ENCODE data around the gene SIDT2.

SIDT2 gene

DNA sequence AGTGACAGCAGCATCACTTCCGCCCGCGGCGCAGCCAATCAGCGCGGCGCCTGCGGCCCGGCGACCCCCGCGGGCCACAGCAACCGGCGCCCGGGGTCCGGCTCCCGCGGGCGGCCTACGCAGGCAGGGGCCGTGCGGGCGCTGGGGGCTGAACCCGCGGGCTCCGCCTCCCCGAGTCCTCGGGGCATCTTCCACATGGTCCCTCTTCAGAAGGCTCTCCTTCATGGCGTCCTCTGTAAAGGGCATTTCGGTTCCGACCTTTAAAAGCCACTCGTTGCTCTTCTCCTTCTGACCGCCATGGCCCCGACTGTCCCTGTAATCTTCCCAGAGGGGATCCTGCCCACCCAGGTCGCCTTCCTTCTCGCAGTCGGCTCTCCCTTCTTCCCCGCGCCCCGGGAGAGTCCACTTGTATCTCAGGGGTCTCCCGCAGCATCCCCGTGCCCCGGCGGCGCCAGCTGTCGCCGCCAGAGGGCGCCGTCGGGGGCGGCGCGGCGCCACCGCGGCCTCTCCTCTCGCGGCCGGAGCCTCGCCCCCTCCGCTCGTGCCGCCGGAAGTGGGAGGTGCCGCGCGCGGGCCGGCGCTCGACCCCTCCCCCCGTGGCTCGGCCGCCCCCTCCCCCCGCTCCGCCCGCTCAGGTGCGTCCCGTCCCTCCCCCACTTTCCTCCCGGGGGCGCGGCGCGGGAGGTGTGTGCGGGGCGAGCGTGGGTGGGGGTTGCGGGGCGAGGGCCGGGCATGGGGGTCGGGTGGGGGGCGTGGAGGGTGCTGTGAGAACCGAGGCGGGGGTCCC is 53.7 kb downstream of the SIDT2 start, which contains the start of gene RNF214:
Gene RNF214, plus strand, starts transcription at position 580 of the 787 bp plus-strand sequence. CDS start 1,602 bp downstream, outside the sequence.
- H3K79me2 ChIP-seq = peaks cover 3% of the 10 kb centered on the region
- no peaks in the 10 kb centered on the region for H3K4me1 ChIP-seq
- peak within 1 kb of the TSS; percentile 88 for H3K27ac ChIP-seq
- H3K4me3 ChIP-seq (ENCODE audit: low read depth, low read length) = peak within 1 kb of the TSS; percentile 80
- TF ChIP-seq, protein P1, sequence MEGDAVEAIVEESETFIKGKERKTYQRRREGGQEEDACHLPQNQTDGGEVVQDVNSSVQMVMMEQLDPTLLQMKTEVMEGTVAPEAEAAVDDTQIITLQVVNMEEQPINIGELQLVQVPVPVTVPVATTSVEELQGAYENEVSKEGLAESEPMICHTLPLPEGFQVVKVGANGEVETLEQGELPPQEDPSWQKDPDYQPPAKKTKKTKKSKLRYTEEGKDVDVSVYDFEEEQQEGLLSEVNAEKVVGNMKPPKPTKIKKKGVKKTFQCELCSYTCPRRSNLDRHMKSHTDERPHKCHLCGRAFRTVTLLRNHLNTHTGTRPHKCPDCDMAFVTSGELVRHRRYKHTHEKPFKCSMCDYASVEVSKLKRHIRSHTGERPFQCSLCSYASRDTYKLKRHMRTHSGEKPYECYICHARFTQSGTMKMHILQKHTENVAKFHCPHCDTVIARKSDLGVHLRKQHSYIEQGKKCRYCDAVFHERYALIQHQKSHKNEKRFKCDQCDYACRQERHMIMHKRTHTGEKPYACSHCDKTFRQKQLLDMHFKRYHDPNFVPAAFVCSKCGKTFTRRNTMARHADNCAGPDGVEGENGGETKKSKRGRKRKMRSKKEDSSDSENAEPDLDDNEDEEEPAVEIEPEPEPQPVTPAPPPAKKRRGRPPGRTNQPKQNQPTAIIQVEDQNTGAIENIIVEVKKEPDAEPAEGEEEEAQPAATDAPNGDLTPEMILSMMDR (IDR thresholded peaks at IDR 0.05) = peak; percentile 70
- H3K9me3 ChIP-seq (ENCODE audit: control insufficient read depth, low read length) = no peaks in the 10 kb centered on the region
- no peaks in the 10 kb centered on the region for H3K36me3 ChIP-seq (ENCODE audit: control insufficient read depth, insufficient read depth, low read length)
- no peaks in the 10 kb centered on the region for H3K27me3 ChIP-seq (ENCODE audit: control insufficient read depth, insufficient read depth, low read length)
- peak within 1 kb of the TSS; percentile 77 for H3K4me2 ChIP-seq (ENCODE audit: low read length)
- peak within 1 kb of the TSS; percentile 95 for H2AFZ ChIP-seq
- peak within 1 kb of the TSS; percentile 21 for H3K9ac ChIP-seq

DNA sequence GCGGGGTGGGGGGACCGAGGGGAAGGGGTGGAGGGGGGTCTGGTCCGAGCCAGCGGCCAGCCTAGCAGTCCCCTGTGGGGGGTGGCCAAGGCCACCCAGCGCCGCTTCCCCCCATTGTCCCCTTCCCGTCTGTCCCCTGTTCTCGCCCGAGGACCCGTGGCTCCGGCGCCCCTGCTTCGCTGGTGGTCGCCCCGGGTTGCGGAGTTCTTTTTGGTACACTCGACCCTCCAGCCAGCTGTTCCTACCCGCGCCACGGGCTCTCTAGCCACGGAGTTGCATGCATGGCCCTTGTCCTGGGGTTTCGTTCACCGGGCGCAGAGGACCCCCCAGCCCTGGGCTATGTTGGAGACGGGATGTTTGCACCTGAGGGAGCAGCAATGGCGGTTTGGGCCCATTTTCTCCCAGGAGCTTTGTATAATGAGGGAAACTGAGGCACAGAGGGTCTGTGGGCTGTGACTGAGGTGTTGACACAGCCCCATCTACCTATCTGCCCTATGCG is 54.4 kb downstream of the SIDT2 start:
- Histone ChIP-seq H3K9ac (no peak overlapping the region), H3K79me2 (peaks cover 3% of the 10 kb centered on the region), H3K4me3 (ENCODE audit: low read depth, low read length) (peak overlapping the region; percentile 62), H3K9me3 (ENCODE audit: control insufficient read depth, low read length) (no peaks in the 10 kb centered on the region), H3K27me3 (ENCODE audit: control insufficient read depth, insufficient read depth, low read length) (no peaks in the 10 kb centered on the region), H3K4me2 (ENCODE audit: low read length) (peak overlapping the region; percentile 77), H2AFZ (peak overlapping the region; percentile 74), H3K27ac (peak overlapping the region; percentile 75), H3K4me1 (no peaks in the 10 kb centered on the region), H3K36me3 (ENCODE audit: control insufficient read depth, insufficient read depth, low read length) (no peaks in the 10 kb centered on the region)
- TF ChIP-seq, protein P1 (IDR thresholded peaks at IDR 0.05) = no peak

DNA sequence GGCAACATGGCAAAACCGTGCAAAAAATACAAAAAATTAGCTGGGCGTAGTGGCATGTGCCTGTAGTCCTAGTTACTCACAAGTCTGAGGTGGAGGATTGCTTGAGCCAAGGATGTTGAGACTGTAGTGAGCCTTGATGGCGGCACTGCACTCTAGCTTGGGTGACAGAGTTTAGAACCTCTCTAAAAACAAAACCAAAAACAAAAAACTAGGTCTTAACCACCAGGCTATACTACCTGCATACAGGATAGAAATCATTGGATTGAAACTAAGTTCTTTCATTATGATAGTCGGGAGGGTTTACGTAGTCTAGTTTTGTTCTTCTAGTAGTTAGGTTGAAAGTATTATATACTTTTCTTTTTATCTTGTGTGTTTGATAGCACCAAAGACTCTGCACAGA is 59.7 kb downstream of the SIDT2 start:
- Histone ChIP-seq H3K4me2 (ENCODE audit: low read length) (no peak overlapping the region), H3K4me3 (ENCODE audit: low read depth, low read length) (no peak overlapping the region), H3K4me1 (no peaks in the 10 kb centered on the region), H3K9me3 (ENCODE audit: control insufficient read depth, low read length) (no peaks in the 10 kb centered on the region), H3K36me3 (ENCODE audit: control insufficient read depth, insufficient read depth, low read length) (no peaks in the 10 kb centered on the region), H3K9ac (no peak overlapping the region), H3K79me2 (no peaks in the 10 kb centered on the region), H2AFZ (no peak overlapping the region), H3K27ac (no peak overlapping the region), H3K27me3 (ENCODE audit: control insufficient read depth, insufficient read depth, low read length) (no peaks in the 10 kb centered on the region)
- TF ChIP-seq, protein P1 (IDR thresholded peaks at IDR 0.05) = no peak

DNA sequence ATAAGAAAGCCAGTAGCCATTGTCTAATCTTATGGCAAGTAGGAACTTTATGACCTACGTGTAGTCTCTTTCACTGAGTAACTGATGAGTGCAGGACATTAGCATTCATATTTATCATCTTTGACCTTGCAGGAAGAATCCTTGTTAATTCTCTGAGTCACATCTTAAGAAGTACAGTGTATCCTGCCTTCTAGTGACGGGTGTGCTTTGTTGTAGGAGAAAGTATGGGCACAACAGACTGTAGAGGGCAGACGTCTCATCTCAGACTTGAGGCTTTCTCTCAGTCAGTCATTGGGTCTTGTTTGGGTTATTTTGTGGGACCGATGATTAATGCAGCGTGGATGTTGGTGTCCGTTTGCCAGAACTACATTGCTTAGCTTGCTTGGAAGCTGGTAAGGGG is 60.8 kb downstream of the SIDT2 start:
- TF ChIP-seq, protein P1 (IDR thresholded peaks at IDR 0.05) = no peak
- no peak overlapping the region for H3K9ac ChIP-seq
- H3K27ac ChIP-seq = no peak overlapping the region

More for the DNA sequence above, 60.8 kb downstream of the SIDT2 start:
- Histone ChIP-seq H3K9me3 (ENCODE audit: control insufficient read depth, low read length) (no peaks in the 10 kb centered on the region), H2AFZ (no peak overlapping the region), H3K79me2 (no peaks in the 10 kb centered on the region), H3K36me3 (ENCODE audit: control insufficient read depth, insufficient read depth, low read length) (no peaks in the 10 kb centered on the region), H3K27me3 (ENCODE audit: control insufficient read depth, insufficient read depth, low read length) (no peaks in the 10 kb centered on the region), H3K4me1 (no peaks in the 10 kb centered on the region), H3K4me3 (ENCODE audit: low read depth, low read length) (no peak overlapping the region), H3K4me2 (ENCODE audit: low read length) (no peak overlapping the region)
